Memory B cell (primary cell): ENCODE results near the gene FYN.

ENCODE experiments used
- ATAC-seq: fragments of 150-1000 bp; cut with Tn5 transposase; 2 replicates; pipeline ENCODE4 v1.10.0; 2021; ENCODE audit warnings: low read depth, mild to moderate bottlenecking, moderate library complexity
- DNase-seq, 2 donors: peaks; one replicate each; pipeline ENCODE4 v3.0.0; 2022; ENCODE audit warnings: low spot score in 2 of 2
- H3K27ac Mint-ChIP-seq: one replicate; pipeline ENCODE4 v1.8.0; 2022; ENCODE audit warnings: mild to moderate bottlenecking, moderate library complexity, mixed read lengths
- H3K27me3 Mint-ChIP-seq: one replicate; pipeline ENCODE4 v1.8.0; 2022; ENCODE audit warnings: mixed read lengths
- H3K36me3 Mint-ChIP-seq: one replicate; pipeline ENCODE4 v1.8.0; 2022; ENCODE audit warnings: mild to moderate bottlenecking, mixed read lengths
- H3K4me1 Mint-ChIP-seq: one replicate; pipeline ENCODE4 v1.8.0; 2022; ENCODE audit warnings: mixed read lengths
- H3K4me3 Mint-ChIP-seq: one replicate; pipeline ENCODE4 v1.8.0; 2022; ENCODE audit warnings: mild to moderate bottlenecking, moderate library complexity, mixed read lengths
- H3K9me3 Mint-ChIP-seq: one replicate; pipeline ENCODE4 v1.8.0; 2022; ENCODE audit warnings: mixed read lengths

The FYN gene

GRCh38 chr6:111852725-111853124 is 20.5 kb downstream of the FYN start:
- peak overlapping the region; percentile 20 for H3K27ac Mint-ChIP-seq
- no peak for ATAC-seq
- no peak for DNase-seq
- H3K4me1 Mint-ChIP-seq: peaks cover 35% of the 10 kb centered on the region
- H3K9me3 Mint-ChIP-seq: no peaks in the 10 kb centered on the region
- H3K4me3 Mint-ChIP-seq: no peak overlapping the region
- H3K27me3 Mint-ChIP-seq: no peaks in the 10 kb centered on the region
- H3K36me3 Mint-ChIP-seq: peaks cover 4% of the 10 kb centered on the region

- peak; percentile 78 for ATAC-seq
- H3K4me1 Mint-ChIP-seq: peaks cover 51% of the 10 kb centered on the region
- peaks cover 4% of the 10 kb centered on the region for H3K36me3 Mint-ChIP-seq
- no peaks in the 10 kb centered on the region for H3K27me3 Mint-ChIP-seq
- no peaks in the 10 kb centered on the region for H3K9me3 Mint-ChIP-seq
- H3K4me3 Mint-ChIP-seq: peak overlapping the region; percentile 44
- no peak for DNase-seq
- H3K27ac Mint-ChIP-seq: peak overlapping the region; percentile 64
Observed at GRCh38 chr6:111850295-111850937, 22.8 kb downstream of the FYN start.

GRCh38 chr6:111849298-111849697 is 24.0 kb downstream of the FYN start:
- Mint-ChIP-seq H3K4me1 (peaks cover 55% of the 10 kb centered on the region), H3K4me3 (no peak overlapping the region), H3K9me3 (no peaks in the 10 kb centered on the region), H3K27me3 (no peaks in the 10 kb centered on the region), H3K27ac (no peak overlapping the region), H3K36me3 (peaks cover 4% of the 10 kb centered on the region)
- no peak for DNase-seq
- ATAC-seq: no peak

GRCh38 chr6:111848262-111848812 is 24.9 kb downstream of the FYN start:
- DNase-seq (no peak), ATAC-seq (no peak)
- no peak overlapping the region for H3K4me3 Mint-ChIP-seq
- H3K9me3 Mint-ChIP-seq: no peaks in the 10 kb centered on the region
- H3K36me3 Mint-ChIP-seq: peaks cover 4% of the 10 kb centered on the region
- H3K4me1 Mint-ChIP-seq: peaks cover 55% of the 10 kb centered on the region
- no peak overlapping the region for H3K27ac Mint-ChIP-seq
- H3K27me3 Mint-ChIP-seq: no peaks in the 10 kb centered on the region

GRCh38 chr6:111846492-111847409 is 26.5 kb downstream of the FYN start:
- Mint-ChIP-seq H3K36me3 (no peaks in the 10 kb centered on the region), H3K4me1 (peaks cover 45% of the 10 kb centered on the region), H3K9me3 (no peaks in the 10 kb centered on the region), H3K27ac (no peak overlapping the region), H3K4me3 (no peak overlapping the region), H3K27me3 (no peaks in the 10 kb centered on the region)
- DNase-seq: no peak
- no peak for ATAC-seq

GRCh38 chr6:111846066-111846465 is 27.2 kb downstream of the FYN start:
- Mint-ChIP-seq H3K27me3 (no peaks in the 10 kb centered on the region), H3K36me3 (no peaks in the 10 kb centered on the region), H3K4me1 (peaks cover 40% of the 10 kb centered on the region), H3K27ac (no peak overlapping the region), H3K4me3 (no peak overlapping the region), H3K9me3 (no peaks in the 10 kb centered on the region)
- DNase-seq (no peak), ATAC-seq (no peak)

GRCh38 chr6:111845441-111845871 is 27.8 kb downstream of the FYN start:
- ATAC-seq (peak; percentile 54), DNase-seq (no peak)
- H3K4me1 Mint-ChIP-seq: peaks cover 35% of the 10 kb centered on the region
- H3K9me3 Mint-ChIP-seq: no peaks in the 10 kb centered on the region
- H3K4me3 Mint-ChIP-seq: peak overlapping the region; percentile 31
- H3K27me3 Mint-ChIP-seq: no peaks in the 10 kb centered on the region
- no peak overlapping the region for H3K27ac Mint-ChIP-seq
- no peaks in the 10 kb centered on the region for H3K36me3 Mint-ChIP-seq

GRCh38 chr6:111844921-111845320 is 28.3 kb downstream of the FYN start:
- Mint-ChIP-seq H3K4me3 (peak overlapping the region; percentile 60), H3K36me3 (no peaks in the 10 kb centered on the region), H3K4me1 (peaks cover 30% of the 10 kb centered on the region), H3K27me3 (no peaks in the 10 kb centered on the region), H3K9me3 (no peaks in the 10 kb centered on the region), H3K27ac (no peak overlapping the region)
- no peak for DNase-seq
- peak; percentile 50 for ATAC-seq

GRCh38 chr6:111844376-111844775 is 28.9 kb downstream of the FYN start:
- Mint-ChIP-seq H3K4me3 (peak overlapping the region; percentile 60), H3K4me1 (peaks cover 26% of the 10 kb centered on the region), H3K27me3 (no peaks in the 10 kb centered on the region), H3K27ac (no peak overlapping the region), H3K9me3 (no peaks in the 10 kb centered on the region), H3K36me3 (no peaks in the 10 kb centered on the region)
- ATAC-seq (peak; percentile 50), DNase-seq (no peak)

- H3K4me3 Mint-ChIP-seq: no peak overlapping the region
- H3K36me3 Mint-ChIP-seq: no peaks in the 10 kb centered on the region
- no peak overlapping the region for H3K27ac Mint-ChIP-seq
- ATAC-seq (peak; percentile 40), DNase-seq (no peak)
- no peaks in the 10 kb centered on the region for H3K9me3 Mint-ChIP-seq
- H3K4me1 Mint-ChIP-seq: peaks cover 31% of the 10 kb centered on the region
- H3K27me3 Mint-ChIP-seq: no peaks in the 10 kb centered on the region
Observed at GRCh38 chr6:111843347-111844147, 29.7 kb downstream of the FYN start.

- ATAC-seq: no peak
- no peaks in the 10 kb centered on the region for H3K9me3 Mint-ChIP-seq
- peaks cover under 1% of the 10 kb centered on the region for H3K36me3 Mint-ChIP-seq
- DNase-seq: no peak
- no peak overlapping the region for H3K4me3 Mint-ChIP-seq
- peaks cover 38% of the 10 kb centered on the region for H3K4me1 Mint-ChIP-seq
- H3K27me3 Mint-ChIP-seq: no peaks in the 10 kb centered on the region
- no peak overlapping the region for H3K27ac Mint-ChIP-seq
Observed at GRCh38 chr6:111842891-111843290, 30.4 kb downstream of the FYN start.

- no peak for DNase-seq
- Mint-ChIP-seq H3K4me1 (peaks cover 40% of the 10 kb centered on the region), H3K36me3 (peaks cover 5% of the 10 kb centered on the region)
Observed at GRCh38 chr6:111842271-111842822, 30.9 kb downstream of the FYN start.

GRCh38 chr6:111841822-111842221 is 31.4 kb downstream of the FYN start:
- H3K36me3 Mint-ChIP-seq: peaks cover 5% of the 10 kb centered on the region
- no peak for ATAC-seq
- H3K4me3 Mint-ChIP-seq: no peak overlapping the region
- peaks cover 37% of the 10 kb centered on the region for H3K4me1 Mint-ChIP-seq
- DNase-seq: no peak
- no peak overlapping the region for H3K27ac Mint-ChIP-seq
- no peaks in the 10 kb centered on the region for H3K9me3 Mint-ChIP-seq
- no peaks in the 10 kb centered on the region for H3K27me3 Mint-ChIP-seq

More at GRCh38 chr6:111842271-111842822, 30.9 kb downstream of the FYN start:
- H3K9me3 Mint-ChIP-seq: no peaks in the 10 kb centered on the region
- no peak for ATAC-seq
- H3K27me3 Mint-ChIP-seq: no peaks in the 10 kb centered on the region
- no peak overlapping the region for H3K27ac Mint-ChIP-seq
- H3K4me3 Mint-ChIP-seq: no peak overlapping the region
